ENCODE results near the gene AWAT2.

The AWAT2 gene, protein sequence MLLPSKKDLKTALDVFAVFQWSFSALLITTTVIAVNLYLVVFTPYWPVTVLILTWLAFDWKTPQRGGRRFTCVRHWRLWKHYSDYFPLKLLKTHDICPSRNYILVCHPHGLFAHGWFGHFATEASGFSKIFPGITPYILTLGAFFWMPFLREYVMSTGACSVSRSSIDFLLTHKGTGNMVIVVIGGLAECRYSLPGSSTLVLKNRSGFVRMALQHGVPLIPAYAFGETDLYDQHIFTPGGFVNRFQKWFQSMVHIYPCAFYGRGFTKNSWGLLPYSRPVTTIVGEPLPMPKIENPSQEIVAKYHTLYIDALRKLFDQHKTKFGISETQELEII

DNA sequence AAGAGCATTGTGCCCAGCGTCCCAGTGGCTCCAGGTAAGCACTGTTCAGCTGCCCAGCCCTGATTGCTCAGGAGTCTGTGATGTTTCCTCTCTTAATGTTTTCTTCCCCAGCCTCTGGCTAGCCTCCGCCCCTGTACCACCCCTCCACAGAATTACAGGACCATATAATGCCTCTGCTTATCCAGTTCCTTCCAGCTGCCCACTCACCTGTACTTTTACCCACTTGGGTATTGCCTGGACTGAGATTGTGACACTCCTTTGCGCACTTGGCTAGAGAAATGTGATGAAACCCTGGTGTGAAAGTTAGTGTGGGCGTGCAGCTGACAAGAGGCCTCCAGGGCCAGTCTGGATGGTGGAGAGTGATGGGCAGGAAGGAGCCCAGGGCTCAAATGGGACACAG lies at the start of gene AWAT2:
Gene AWAT2, minus strand, starts transcription at position 14 of the 400 bp plus-strand sequence. Its CDS starts 6 bp downstream, at position 8.
- Mint-ChIP-seq H3K4me3 (no peak within 1 kb of the TSS), H3K27me3 (no peaks in the 10 kb centered on the region), H3K4me1 (no peaks in the 10 kb centered on the region), H3K27ac (no peak within 1 kb of the TSS), H3K9me3 (no peaks in the 10 kb centered on the region), H3K36me3 (ENCODE audit: low read depth) (no peaks in the 10 kb centered on the region)
- ATAC-seq = no peak
- DNase-seq = no peak

DNA sequence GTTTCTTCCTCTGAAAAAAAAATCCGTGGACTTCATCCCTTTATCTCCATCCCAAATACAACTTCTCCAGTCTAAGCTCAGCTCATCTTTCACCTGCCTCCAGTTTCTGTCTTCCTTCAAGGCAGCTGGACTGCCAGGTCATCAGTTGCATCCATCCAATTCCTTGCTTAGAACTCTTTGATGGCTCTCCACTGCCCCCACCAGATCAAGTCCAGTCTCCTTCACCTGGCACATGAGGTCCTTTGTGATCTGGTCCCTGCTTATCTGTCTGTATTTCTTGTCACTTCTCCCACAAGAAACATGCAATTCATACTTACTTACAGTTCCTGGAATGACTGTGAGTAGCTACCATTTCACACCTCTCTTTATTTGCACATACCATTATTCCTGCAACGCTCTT lies 46.3 kb upstream of the AWAT2 start:
- Mint-ChIP-seq H3K9me3 (no peaks in the 10 kb centered on the region), H3K4me3 (no peak overlapping the region), H3K4me1 (no peaks in the 10 kb centered on the region), H3K27me3 (peaks cover 6% of the 10 kb centered on the region), H3K36me3 (ENCODE audit: low read depth) (no peaks in the 10 kb centered on the region), H3K27ac (no peak overlapping the region)
- ATAC-seq (no peak), DNase-seq (no peak)

DNA sequence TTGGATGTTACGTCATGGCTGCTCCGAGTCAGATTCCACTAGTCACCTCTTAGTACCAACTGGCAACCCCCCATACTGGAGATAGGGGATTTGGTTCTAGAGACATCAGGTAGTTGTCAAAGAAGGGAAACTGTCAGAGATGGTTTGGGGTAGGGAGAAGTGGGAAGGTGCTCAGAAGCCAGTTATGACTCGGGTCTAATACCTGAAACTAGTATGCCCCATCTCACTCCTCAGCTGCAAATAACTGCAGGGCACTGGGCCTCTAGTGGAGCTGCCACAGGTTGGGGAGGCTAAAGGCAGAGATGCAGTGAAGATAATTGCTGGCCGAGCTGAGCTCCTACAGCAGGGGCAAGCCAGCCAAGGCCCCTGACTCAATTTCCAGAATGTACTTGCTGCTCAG lies 42.5 kb upstream of the AWAT2 start:
- DNase-seq (no peak), ATAC-seq (no peak)
- Mint-ChIP-seq H3K9me3 (no peaks in the 10 kb centered on the region), H3K36me3 (ENCODE audit: low read depth) (no peaks in the 10 kb centered on the region), H3K27me3 (no peaks in the 10 kb centered on the region), H3K4me1 (peaks cover 3% of the 10 kb centered on the region), H3K27ac (no peak overlapping the region), H3K4me3 (no peak overlapping the region)

- Mint-ChIP-seq H3K36me3 (ENCODE audit: low read depth) (no peaks in the 10 kb centered on the region), H3K27ac (no peak overlapping the region), H3K4me3 (no peak overlapping the region), H3K4me1 (peaks cover 3% of the 10 kb centered on the region), H3K27me3 (no peaks in the 10 kb centered on the region), H3K9me3 (no peaks in the 10 kb centered on the region)
- DNase-seq (no peak), ATAC-seq (no peak)
Measured at GRCh38 chrX:70089604-70090297, 40.0 kb upstream of the AWAT2 start.

GRCh38 chrX:70088751-70089150 lies 39.0 kb upstream of the AWAT2 start:
- DNase-seq = no peak
- no peaks in the 10 kb centered on the region for H3K36me3 Mint-ChIP-seq (ENCODE audit: low read depth)
- ATAC-seq = no peak

GRCh38 chrX:70087857-70088630 lies 38.3 kb upstream of the AWAT2 start:
- DNase-seq (no peak), ATAC-seq (no peak)
- H3K4me1 Mint-ChIP-seq = peaks cover 3% of the 10 kb centered on the region
- H3K36me3 Mint-ChIP-seq (ENCODE audit: low read depth) = no peaks in the 10 kb centered on the region
- no peaks in the 10 kb centered on the region for H3K27me3 Mint-ChIP-seq
- H3K4me3 Mint-ChIP-seq = no peak overlapping the region
- no peaks in the 10 kb centered on the region for H3K9me3 Mint-ChIP-seq
- no peak overlapping the region for H3K27ac Mint-ChIP-seq

More at GRCh38 chrX:70088751-70089150, 39.0 kb upstream of the AWAT2 start:
- Mint-ChIP-seq H3K4me1 (peaks cover 3% of the 10 kb centered on the region), H3K27me3 (no peaks in the 10 kb centered on the region), H3K4me3 (no peak overlapping the region), H3K27ac (no peak overlapping the region), H3K9me3 (no peaks in the 10 kb centered on the region)

- no peak for ATAC-seq
- no peak overlapping the region for H3K27ac Mint-ChIP-seq
- no peak for DNase-seq
- no peaks in the 10 kb centered on the region for H3K9me3 Mint-ChIP-seq
- H3K36me3 Mint-ChIP-seq (ENCODE audit: low read depth) = no peaks in the 10 kb centered on the region
- no peaks in the 10 kb centered on the region for H3K27me3 Mint-ChIP-seq
- no peak overlapping the region for H3K4me3 Mint-ChIP-seq
- H3K4me1 Mint-ChIP-seq = peaks cover 3% of the 10 kb centered on the region
Measured at GRCh38 chrX:70084592-70085240, 35.0 kb upstream of the AWAT2 start.

GRCh38 chrX:70082723-70083122 lies 33.0 kb upstream of the AWAT2 start:
- H3K36me3 Mint-ChIP-seq (ENCODE audit: low read depth) = no peaks in the 10 kb centered on the region
- ATAC-seq = no peak
- no peaks in the 10 kb centered on the region for H3K27me3 Mint-ChIP-seq
- H3K4me3 Mint-ChIP-seq = no peak overlapping the region
- no peaks in the 10 kb centered on the region for H3K4me1 Mint-ChIP-seq
- no peak overlapping the region for H3K27ac Mint-ChIP-seq
- no peaks in the 10 kb centered on the region for H3K9me3 Mint-ChIP-seq
- no peak for DNase-seq

- no peak for DNase-seq
- Mint-ChIP-seq H3K9me3 (no peaks in the 10 kb centered on the region), H3K36me3 (ENCODE audit: low read depth) (no peaks in the 10 kb centered on the region), H3K4me1 (no peaks in the 10 kb centered on the region), H3K27me3 (no peaks in the 10 kb centered on the region), H3K27ac (no peak overlapping the region), H3K4me3 (no peak overlapping the region)
- ATAC-seq = no peak
Measured at GRCh38 chrX:70079870-70080269, 30.1 kb upstream of the AWAT2 start.

DNA sequence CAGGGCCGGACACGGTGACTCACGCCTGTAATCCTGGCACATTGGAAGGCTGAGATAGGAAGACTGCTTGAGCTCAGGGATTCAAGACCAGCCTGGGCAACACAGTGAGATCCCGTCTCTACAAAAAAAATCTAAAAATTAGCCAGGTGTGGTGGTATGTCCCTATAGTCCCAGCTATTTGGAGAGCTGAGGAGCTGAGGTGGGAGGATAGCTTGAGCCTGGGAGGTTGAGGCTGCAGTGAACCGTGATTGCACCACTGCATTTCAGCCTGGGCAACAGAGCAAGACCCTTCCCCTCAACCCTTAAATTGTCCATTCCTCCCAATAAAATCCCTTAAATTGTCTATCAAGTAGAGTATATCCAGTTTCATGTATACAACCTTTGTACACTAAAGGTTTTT lies 29.6 kb upstream of the AWAT2 start:
- no peak for DNase-seq

DNA sequence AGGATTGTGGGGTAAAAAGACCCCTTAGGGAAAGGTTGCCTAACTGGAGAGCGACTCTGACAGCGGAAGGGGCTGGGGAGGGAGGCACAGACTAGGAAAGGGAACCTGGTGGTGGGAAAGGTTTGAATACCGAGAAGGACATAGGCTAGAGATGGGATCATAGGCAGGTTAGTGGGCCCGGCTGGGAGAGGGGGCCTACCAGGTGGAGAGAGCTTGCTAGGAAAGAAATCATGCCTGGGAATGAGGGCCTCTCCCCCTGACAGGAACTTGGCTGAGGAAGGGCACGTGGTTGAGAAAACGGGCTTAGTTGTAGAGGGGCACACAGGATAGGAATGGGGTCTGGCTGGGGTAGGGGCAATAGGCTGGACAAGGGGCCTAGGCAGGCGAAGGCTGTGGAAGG lies 16.9 kb upstream of the AWAT2 start:
- Mint-ChIP-seq H3K27ac (no peak overlapping the region), H3K27me3 (no peaks in the 10 kb centered on the region), H3K4me1 (no peaks in the 10 kb centered on the region)

More for the DNA sequence above, 29.6 kb upstream of the AWAT2 start:
- H3K9me3 Mint-ChIP-seq = no peaks in the 10 kb centered on the region
- no peaks in the 10 kb centered on the region for H3K27me3 Mint-ChIP-seq
- H3K4me3 Mint-ChIP-seq = no peak overlapping the region
- ATAC-seq = no peak
- H3K27ac Mint-ChIP-seq = no peak overlapping the region
- H3K36me3 Mint-ChIP-seq (ENCODE audit: low read depth) = no peaks in the 10 kb centered on the region
- H3K4me1 Mint-ChIP-seq = no peaks in the 10 kb centered on the region

DNA sequence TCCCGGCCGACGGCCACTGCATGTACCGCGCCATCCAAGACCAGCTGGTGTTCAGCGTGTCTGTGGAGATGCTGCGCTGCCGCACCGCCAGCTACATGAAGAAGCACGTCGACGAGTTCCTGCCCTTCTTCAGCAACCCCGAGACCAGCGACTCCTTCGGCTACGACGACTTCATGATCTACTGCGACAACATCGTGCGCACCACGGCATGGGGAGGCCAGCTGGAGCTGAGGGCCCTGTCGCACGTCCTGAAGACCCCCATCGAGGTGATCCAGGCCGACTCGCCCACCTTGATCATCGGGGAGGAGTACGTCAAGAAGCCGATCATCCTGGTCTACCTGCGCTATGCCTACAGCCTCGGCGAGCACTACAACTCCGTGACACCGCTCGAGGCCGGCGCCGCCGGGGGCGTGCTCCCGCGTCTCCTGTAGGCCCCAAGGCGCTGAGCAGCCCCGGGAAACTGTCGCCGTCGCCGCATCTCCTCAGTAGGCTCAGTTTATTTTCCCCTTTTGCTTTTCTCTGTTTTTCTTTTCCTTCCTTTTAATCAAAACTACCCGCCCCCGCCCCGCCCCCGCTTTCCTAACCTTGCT lies 13.3 kb upstream of the AWAT2 start:
- Mint-ChIP-seq H3K36me3 (ENCODE audit: low read depth) (no peaks in the 10 kb centered on the region), H3K27ac (no peak overlapping the region), H3K4me1 (no peaks in the 10 kb centered on the region), H3K4me3 (no peak overlapping the region), H3K9me3 (no peaks in the 10 kb centered on the region), H3K27me3 (no peaks in the 10 kb centered on the region)
- DNase-seq (no peak), ATAC-seq (no peak)

More for the DNA sequence above, 16.9 kb upstream of the AWAT2 start:
- Mint-ChIP-seq H3K36me3 (ENCODE audit: low read depth) (no peaks in the 10 kb centered on the region), H3K4me3 (no peak overlapping the region), H3K9me3 (no peaks in the 10 kb centered on the region)
- DNase-seq (no peak), ATAC-seq (no peak)

DNA sequence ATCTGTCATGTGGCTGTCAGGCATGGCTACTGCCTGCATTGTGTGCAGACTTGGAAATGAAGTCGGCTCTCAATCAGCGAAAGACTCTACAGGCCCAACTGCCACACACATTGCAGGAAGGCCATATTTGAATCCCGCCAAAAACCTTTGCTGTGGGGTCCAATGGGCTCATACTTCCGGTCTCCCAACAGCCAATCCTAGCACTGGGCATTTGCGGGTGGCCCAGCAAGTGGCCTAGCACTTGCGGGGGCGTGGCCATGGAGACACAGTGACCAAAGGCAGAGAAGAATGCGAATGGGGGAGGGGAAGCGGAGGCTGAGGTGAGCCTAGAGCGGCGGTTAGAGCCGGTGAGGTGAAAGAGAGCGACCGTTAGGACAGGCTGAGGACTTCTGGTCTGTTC lies 12.3 kb upstream of the AWAT2 start, which contains the start of gene OTUD6A:
Gene OTUD6A, plus strand, starts transcription at position 382 of the 400 bp plus-strand sequence. CDS start 68 bp downstream, outside the sequence.
- Mint-ChIP-seq H3K36me3 (ENCODE audit: low read depth) (no peaks in the 10 kb centered on the region), H3K4me1 (no peaks in the 10 kb centered on the region), H3K27ac (no peak within 1 kb of the TSS), H3K9me3 (no peaks in the 10 kb centered on the region), H3K27me3 (no peaks in the 10 kb centered on the region), H3K4me3 (no peak within 1 kb of the TSS)
- no peak for ATAC-seq
- DNase-seq = no peak

- ATAC-seq (no peak), DNase-seq (no peak)
- Mint-ChIP-seq H3K36me3 (ENCODE audit: low read depth) (no peaks in the 10 kb centered on the region), H3K9me3 (no peaks in the 10 kb centered on the region), H3K27me3 (no peaks in the 10 kb centered on the region), H3K4me3 (no peak overlapping the region), H3K27ac (no peak overlapping the region), H3K4me1 (no peaks in the 10 kb centered on the region)
Measured at GRCh38 chrX:70054391-70054790, 4.7 kb upstream of the AWAT2 start.
